Panc1 (cell line): ENCODE results near the gene NUDT2. TPM values are rescaled to one million over a fixed set of nuclear protein-coding genes. Genes with fewer than 3 reads are reported as not detected.
A peak's percentile ranks its signal among the peaks of the same experiment; 100 is the strongest.

Source experiments
- ATAC-seq: fragments of 200-7000 bp; cut with Tn5 transposase; 2 replicates; pipeline ENCODE4 v1.9.1; 2020; ENCODE audit warnings: mild to moderate bottlenecking, moderate library complexity
- BruUV-seq: library from RNA; stranded (reverse); fragments of 400-500 nt; replicated peaks from 2 replicates; lab custom pipeline; 2021; lab: Mats Ljungman, UMichigan
- CTCF ChIA-PET: fragments of 300-600 bp; sonication (Branson Sonifier 250); formaldehyde crosslinking; loops from one replicate; lab custom pipeline; 2022; ENCODE audit warnings: antibody characterized with exemption; lab: Charles Lee
- POLR2A ChIA-PET: fragments of 300-600 bp; sonication (Branson Sonifier 250); formaldehyde crosslinking; loops from one replicate; lab custom pipeline; 2022; ENCODE audit warnings: antibody characterized with exemption; lab: Charles Lee
- DNase-seq: peaks from one replicate; pipeline ENCODE4 v3.0.0-alpha.2; 2010; ENCODE audit warnings: low read depth, low spot score
- H3K27ac ChIP-seq: 2 replicates; pipeline ENCODE4 v1.5.1; 2011; ENCODE audit warnings: mild to moderate bottlenecking, low read length, inconsistent platforms
- H3K27me3 ChIP-seq: fragments of 200-500 bp; sonication (Bioruptor generic); 2 replicates; pipeline ENCODE4 v1.6.0; 2014; ENCODE audit warnings: low read length, inconsistent platforms; ENCODE audit not compliant: control insufficient read depth, insufficient read depth
- H3K36me3 ChIP-seq: fragments of 200-500 bp; sonication (Bioruptor generic); 2 replicates; pipeline ENCODE4 v1.5.1; 2014; ENCODE audit warnings: inconsistent platforms, mild to moderate bottlenecking, low read length, moderate library complexity; ENCODE audit not compliant: control insufficient read depth, insufficient read depth
- H3K4me1 ChIP-seq: 2 replicates; pipeline ENCODE4 v1.5.1; 2011; ENCODE audit warnings: inconsistent platforms, mild to moderate bottlenecking, low read length, moderate library complexity; ENCODE audit not compliant: control insufficient read depth, insufficient read depth
- H3K4me3 ChIP-seq, 2 experiments: 2 replicates each; pipeline ENCODE4 v1.5.1; 2011 to 2012; ENCODE audit warnings: low read depth in 2 of 2, low read length in 2 of 2, mild to moderate bottlenecking in 2 of 2, inconsistent platforms in 1 of 2, moderate library complexity in 1 of 2
- H3K9me3 ChIP-seq: fragments of 200-500 bp; sonication (Bioruptor generic); 2 replicates; pipeline ENCODE4 v1.5.1; 2014; ENCODE audit warnings: low read depth, mild to moderate bottlenecking, inconsistent platforms, low read length, moderate library complexity; ENCODE audit not compliant: control insufficient read depth, insufficient read depth
- REST ChIP-seq, 2 experiments: IDR thresholded peaks; 2 replicates each; pipeline ENCODE4 v1.6.1; 2011 to 2012; ENCODE audit warnings: low read depth in 2 of 2, control low read depth in 1 of 2, low read length in 1 of 2, mild to moderate bottlenecking in 1 of 2, moderate library complexity in 1 of 2; ENCODE audit not compliant: insufficient read depth in 1 of 2
- SIN3A ChIP-seq: IDR thresholded peaks from 2 replicates; pipeline ENCODE4 v1.6.1; 2012; ENCODE audit warnings: low read depth, mild to moderate bottlenecking, low read length, moderate library complexity, borderline replicate concordance; ENCODE audit not compliant: insufficient read depth
- TCF7L2 ChIP-seq: IDR thresholded peaks from 2 replicates; pipeline ENCODE4 v1.6.1; 2011; ENCODE audit warnings: mild to moderate bottlenecking, low read depth, low read length, inconsistent platforms
- in situ Hi-C: cut with HindIII; loops from 2 replicates; pipeline ENCODE4 v1.10.0; 2016; ENCODE audit warnings: low sequenced_read_pairs, low pct_unique_long_range_greater_than_20kb
- intact Hi-C: fragments of 100-400 bp; cut with micrococcal nuclease; formaldehyde crosslinking; loops from one replicate; pipeline ENCODE4 v1.10.0; 2022; ENCODE audit not compliant: unreplicated experiment
- total RNA-seq: library from RNA; stranded (reverse); gene quantifications from one replicate; pipeline ENCODE4 v1.2.1, GENCODE V29; 2021; ENCODE audit not compliant: unreplicated experiment

NUDT2 gene
- total RNA-seq, 1 experiment from 2014 or later = 36.2 TPM

DNA sequence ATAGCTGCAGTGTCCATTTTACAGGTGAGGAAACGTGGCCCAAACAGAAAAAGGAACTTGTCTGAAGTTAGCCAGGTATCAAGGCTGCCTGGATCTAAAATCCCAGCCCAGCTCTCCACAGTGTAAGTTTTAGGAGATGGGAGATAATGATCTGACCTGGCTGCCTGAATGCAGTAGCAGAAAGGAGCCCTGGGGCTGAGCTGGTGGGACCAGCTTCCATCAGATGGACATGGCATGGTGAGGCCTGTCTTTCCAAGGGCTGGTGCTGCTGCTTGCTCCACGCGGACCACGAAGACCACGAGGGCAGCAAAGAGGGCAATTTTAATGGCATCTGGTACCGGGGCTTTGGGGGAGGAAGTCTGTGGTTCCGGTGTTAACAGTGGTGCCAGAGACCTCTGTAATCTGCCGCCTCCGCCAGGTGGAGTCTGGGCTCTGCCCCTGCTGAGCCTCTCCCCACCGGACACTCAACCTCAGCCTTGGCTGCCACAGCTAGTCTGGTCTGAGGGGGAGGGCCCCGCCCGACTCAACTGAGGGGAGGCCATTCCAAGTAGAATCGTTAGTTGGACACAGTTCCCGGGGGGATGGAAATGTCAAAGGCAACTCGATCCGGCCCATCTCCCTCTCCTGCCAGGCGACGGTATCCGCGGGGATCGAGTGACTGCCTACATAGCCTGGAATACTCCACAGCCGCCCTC lies 46.7 kb downstream of the NUDT2 start:
- Histone ChIP-seq H3K36me3 (no peaks in the 10 kb centered on the region), H3K4me1 (peaks cover 21% of the 10 kb centered on the region), H3K4me3 (peak overlapping the region; percentile 82 to 88), H3K9me3 (no peaks in the 10 kb centered on the region), H3K27ac (peak overlapping the region; percentile 58), H3K27me3 (no peaks in the 10 kb centered on the region)
- CTCF ChIA-PET = interaction anchor here (0.7 to 2.0 kb wide), 3 partner anchors 28 to 227 kb away, joined by 3 to 10 read pairs (median 4); no protein-coding TSS in a partner anchor
- TF ChIP-seq TCF7L2 (peak; percentile 42; the same call in 1 of the 2 replicates), SIN3A (no peak)
- intact Hi-C loops = loop anchor here (5.0 kb wide), 1 partner anchor 119 kb away; no protein-coding TSS in a partner anchor
- no TSS peak for BruUV-seq
- POLR2A ChIA-PET = interaction anchor here (0.6 kb wide), 2 partner anchors 24 to 78 kb away, joined by 6 to 10 read pairs; no protein-coding TSS in a partner anchor
- in situ Hi-C loops = no loop called here
- ATAC-seq (peak; percentile 43), DNase-seq (no peak)

GRCh38 chr9:34376596-34377403 lies 47.4 kb downstream of the NUDT2 start, which contains the start of gene MYORG:
TSS of gene MYORG (minus strand) at chr9:34376898. CDS start at chr9:34372943, 3,955 bp downstream.
- no peaks in the 10 kb centered on the region for H3K9me3 ChIP-seq
- H3K27ac ChIP-seq = peak within 1 kb of the TSS; percentile 58
- DNase-seq (peak; percentile 84), ATAC-seq (peak; percentile 89)
- CTCF ChIA-PET = interaction anchor here (0.7 to 2.0 kb wide), 2 partner anchors 27 to 46 kb away, joined by 4 to 10 read pairs; no protein-coding TSS in a partner anchor
- no peaks in the 10 kb centered on the region for H3K36me3 ChIP-seq
- intact Hi-C loops (loop anchor here (5.0 kb wide), 1 partner anchor 119 kb away; no protein-coding TSS in a partner anchor), in situ Hi-C loops (no loop called here)
- no TSS peak for BruUV-seq
- no peak for TF ChIP-seq REST (IDR thresholded peaks at IDR 0.05; ENCODE audit: insufficient read depth in 1 of 2, low read depth in 2 of 2, low read length in 1 of 2)
- TF ChIP-seq TCF7L2 = 0 out of 2 replicates have a peak, but pooled peaks have one; percentile 23
- peak; percentile 88 for TF ChIP-seq SIN3A
- peak within 1 kb of the TSS; percentile 82 to 88 for H3K4me3 ChIP-seq
- peaks cover 21% of the 10 kb centered on the region for H3K4me1 ChIP-seq
- POLR2A ChIA-PET = interaction anchor here (0.7 to 0.8 kb wide), 3 partner anchors 20 to 47 kb away, joined by 3 to 6 read pairs (median 4); no protein-coding TSS in a partner anchor
- H3K27me3 ChIP-seq = no peaks in the 10 kb centered on the region

DNA sequence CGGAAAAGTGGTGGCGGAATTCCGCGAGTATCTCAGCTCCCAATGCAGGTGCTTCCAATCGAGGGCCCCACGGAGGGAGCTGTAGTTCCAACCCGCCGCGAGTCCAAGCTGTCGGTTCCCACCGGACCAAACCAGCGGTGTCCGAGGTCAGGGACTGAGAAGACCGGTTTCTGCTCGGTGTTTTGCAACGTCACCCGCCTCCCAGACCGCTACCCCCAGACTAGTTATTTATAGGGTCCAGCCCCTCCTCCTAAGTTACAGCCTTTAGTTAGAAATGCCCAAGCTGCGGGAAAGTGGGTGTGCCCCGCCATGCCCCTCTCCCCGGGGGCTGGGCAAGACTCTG lies 48.0 kb downstream of the NUDT2 start:
- Histone ChIP-seq H3K27ac (peak overlapping the region; percentile 53; the same call in 1 of the 2 replicates), H3K4me3 (peak overlapping the region; percentile 82 to 88), H3K27me3 (no peaks in the 10 kb centered on the region), H3K36me3 (no peaks in the 10 kb centered on the region), H3K9me3 (no peaks in the 10 kb centered on the region), H3K4me1 (peaks cover 21% of the 10 kb centered on the region)
- DNase-seq (no peak), ATAC-seq (no peak)
- intact Hi-C loops = loop anchor here (5.0 kb wide), 1 partner anchor 120 kb away; no protein-coding TSS in a partner anchor
- BruUV-seq = no TSS peak
- in situ Hi-C loops = no loop called here
- TF ChIP-seq REST (IDR thresholded peaks at IDR 0.05; ENCODE audit: insufficient read depth in 1 of 2, low read depth in 2 of 2, low read length in 1 of 2) (no peak), SIN3A (peak; percentile 20; the same call in 1 of the 2 replicates)
- POLR2A ChIA-PET = interaction anchor here (0.7 to 0.8 kb wide), 3 partner anchors 20 to 47 kb away, joined by 3 to 6 read pairs (median 4); no protein-coding TSS in a partner anchor
- CTCF ChIA-PET = interaction anchor here (2.0 kb wide), 1 partner anchor 26 kb away, joined by 10 read pairs; no protein-coding TSS in a partner anchor
